NCI-H1694 (cell line): ENCODE measurements around the gene PGPEP1.
"Not testable (repeated sequence)": the region's sequence is repeated elsewhere in the genome, so short reads cannot be mapped to it uniquely, and the experiment has no call there.

Source experiments
- DNase-seq: peaks from one replicate; lab custom pipeline; 2025; lab: John Stamatoyannopoulos, UW

Gene PGPEP1

GRCh38 chr19:18332917-18333530 is 7.4 kb upstream of the PGPEP1 start:
- DNase-seq: no peak

DNA sequence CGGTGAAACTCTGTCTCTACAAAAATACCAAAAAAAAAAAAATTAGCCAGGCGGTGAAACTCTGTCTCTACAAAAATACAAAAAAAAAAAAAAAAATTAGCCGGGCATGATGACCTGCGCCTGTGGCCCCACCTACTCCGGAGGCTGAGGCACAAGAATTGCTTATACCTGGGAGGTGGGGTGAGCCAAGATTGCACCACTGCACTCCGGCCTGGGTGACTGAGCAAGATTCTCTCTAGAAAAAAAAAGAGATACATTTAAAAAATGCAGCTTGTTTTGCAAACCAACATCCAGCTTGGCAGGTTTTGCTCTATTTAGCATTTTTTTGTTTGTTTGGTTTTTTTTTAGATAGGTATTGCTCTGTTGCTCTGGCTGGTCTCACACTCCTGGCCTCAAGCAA is 6.7 kb upstream of the PGPEP1 start:
- no peak for DNase-seq

DNA sequence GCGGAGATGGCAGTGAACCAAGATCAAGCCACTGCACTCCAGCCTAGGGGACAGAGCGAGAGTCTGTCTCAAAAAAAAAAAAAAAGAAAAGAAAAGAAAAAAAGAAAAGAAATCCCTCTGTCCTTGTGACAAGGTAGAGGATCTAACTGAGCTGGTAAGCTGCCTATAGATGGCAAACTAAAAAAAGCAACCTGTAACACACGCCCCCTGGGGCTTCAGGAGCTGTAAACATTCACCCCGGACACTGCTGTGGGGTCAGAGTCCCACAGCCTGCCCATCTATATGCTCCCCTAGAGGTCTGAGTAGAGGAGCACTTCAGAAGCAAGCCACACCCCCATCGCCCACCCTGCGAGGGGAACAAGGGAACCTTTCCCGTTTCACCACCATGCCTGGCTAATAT is 4.3 kb upstream of the PGPEP1 start:
- no peak for DNase-seq

GRCh38 chr19:18338541-18338940 is 1.9 kb upstream of the PGPEP1 start:
- no peak for DNase-seq

- DNase-seq: no peak
Measured at GRCh38 chr19:18339723-18340122, 675 bp upstream of the PGPEP1 start.

GRCh38 chr19:18340990-18341868 is 831 bp downstream of the PGPEP1 start:
- peak; percentile 10 for DNase-seq

DNA sequence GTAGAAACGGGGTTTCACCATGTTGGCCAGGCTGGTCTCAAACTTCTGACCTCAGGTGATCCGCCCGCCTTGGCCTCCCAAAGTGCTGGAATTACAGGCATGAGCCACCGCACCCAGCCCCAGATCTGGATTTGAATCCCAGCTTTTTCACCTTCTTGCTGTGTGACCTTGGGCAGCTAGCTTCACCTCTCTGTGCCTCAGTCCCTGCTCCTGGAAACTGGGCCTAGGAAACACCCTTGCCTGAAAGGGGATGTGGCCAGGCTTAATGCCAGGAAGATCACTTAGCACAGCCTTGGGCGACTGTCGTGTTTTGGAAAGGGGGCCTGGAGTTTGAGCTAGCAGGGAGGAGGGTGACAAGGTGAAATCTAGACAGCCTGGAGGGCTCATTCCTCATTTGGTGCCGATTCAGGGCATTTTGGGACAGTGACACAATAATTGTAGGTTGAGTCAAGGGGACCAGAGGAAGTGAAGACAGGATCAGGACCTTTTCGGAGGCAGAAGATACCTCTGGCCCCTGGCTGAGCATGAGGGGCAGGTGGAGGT is 1.8 kb downstream of the PGPEP1 start:
- DNase-seq: no peak

DNA sequence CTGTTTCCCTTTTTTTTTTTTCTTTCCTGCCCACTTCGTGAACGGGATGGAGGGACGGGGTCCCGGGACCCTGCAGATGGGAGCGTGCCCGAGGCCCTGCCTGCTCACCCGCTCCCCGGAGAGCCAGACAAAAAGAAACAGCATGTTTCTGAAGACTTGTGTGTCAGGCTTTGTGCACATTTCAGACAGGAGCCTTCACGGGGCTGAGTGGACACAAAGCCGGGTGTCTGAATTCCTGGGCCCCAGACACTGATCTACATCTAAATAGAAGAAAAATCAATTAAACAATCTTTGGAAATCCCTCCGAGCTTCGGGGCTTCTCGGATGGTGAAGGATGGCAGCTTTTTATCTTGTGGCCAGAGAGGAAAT is 4.2 kb downstream of the PGPEP1 start:
- DNase-seq: no peak

DNA sequence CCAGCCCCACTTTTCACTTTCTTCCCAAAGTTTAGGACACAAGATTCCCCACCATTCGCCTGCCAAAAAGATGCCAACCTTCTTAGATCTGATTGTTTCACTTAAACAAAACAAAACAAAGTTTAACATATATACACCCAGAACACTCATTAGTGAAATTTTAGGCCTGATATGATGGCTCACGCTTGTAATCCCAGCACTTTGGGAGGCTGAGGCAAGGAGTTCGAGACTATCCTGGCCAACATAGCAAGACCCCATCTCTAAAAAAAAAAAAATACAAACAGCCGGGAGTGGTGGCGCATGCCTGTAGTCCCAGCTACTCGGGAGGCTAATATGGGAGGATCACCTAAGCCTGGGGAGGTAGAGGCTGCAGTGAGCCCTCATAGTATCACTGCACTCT is 4.9 kb downstream of the PGPEP1 start:
- DNase-seq: no peak

- no peak for DNase-seq
Measured at GRCh38 chr19:18346091-18346490, 5.7 kb downstream of the PGPEP1 start.

DNA sequence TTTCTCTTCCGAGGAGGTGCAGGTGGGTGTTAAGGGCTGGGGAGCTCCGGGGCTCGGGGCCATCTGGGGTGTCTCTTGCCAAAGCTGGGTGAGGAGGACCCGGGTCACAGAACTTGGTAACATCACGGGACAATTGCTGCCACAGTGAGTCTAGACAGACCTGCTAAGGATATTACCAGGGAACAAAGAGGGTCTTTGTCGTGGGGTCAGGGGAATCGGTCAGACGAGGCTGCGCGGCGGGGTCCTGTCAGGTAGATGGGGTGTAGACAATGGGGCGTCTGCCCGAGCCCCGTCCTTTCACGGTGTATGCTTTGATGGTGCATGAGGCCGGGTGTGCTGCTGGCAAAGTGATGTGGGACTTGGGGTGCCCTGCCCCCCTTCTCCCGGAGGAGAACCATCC is 7.8 kb downstream of the PGPEP1 start:
- no peak for DNase-seq

DNA sequence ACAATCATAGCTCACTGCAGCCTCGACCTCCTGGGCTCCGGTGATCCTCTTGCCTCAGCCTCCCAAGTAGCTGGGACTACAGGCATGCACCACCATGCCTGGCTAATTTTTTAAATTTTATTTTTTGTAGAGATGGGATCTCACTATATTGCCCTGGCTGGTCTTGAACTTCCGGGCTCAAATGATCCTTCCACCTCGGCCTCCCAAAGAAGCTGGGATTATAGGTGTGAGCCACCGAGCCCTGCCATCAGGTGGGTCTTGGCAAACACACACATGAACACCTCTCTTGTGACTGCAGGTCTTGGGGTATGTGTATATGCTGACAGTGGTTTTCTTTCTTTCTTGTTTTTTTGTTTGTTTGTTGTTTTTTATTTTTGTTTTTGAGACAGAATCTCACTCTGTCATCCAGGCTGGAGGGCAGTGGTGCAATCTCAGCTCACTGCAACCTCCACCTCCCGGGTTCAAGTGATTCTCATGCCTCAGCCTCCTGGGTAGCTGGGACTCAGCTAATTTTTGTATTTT is 8.5 kb downstream of the PGPEP1 start:
- not testable (repeated sequence) for DNase-seq

GRCh38 chr19:18349524-18350128 is 9.2 kb downstream of the PGPEP1 start:
- DNase-seq: peak; percentile 28

DNA sequence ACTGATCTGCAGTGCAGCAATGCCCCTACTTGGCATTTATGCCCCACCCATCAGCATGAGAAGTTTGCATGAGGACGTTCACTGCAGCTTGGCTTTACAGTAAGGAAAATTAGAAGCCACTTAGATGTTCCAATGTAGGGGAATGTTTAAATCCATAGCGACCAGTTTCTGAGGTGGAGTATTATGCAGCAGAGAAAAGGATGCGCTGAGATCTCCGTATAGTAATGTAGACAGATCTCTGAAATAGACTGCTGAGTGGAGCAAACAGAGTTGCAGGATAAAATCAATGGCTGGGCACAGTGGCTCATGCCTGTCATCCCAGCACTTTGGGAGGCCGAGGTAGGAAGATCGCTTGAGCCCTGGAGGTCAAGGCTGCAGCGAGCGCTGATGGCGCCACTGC is 10.1 kb downstream of the PGPEP1 start:
- DNase-seq: no peak

- DNase-seq: no peak
Measured at GRCh38 chr19:18351544-18351943, 11.1 kb downstream of the PGPEP1 start.

DNA sequence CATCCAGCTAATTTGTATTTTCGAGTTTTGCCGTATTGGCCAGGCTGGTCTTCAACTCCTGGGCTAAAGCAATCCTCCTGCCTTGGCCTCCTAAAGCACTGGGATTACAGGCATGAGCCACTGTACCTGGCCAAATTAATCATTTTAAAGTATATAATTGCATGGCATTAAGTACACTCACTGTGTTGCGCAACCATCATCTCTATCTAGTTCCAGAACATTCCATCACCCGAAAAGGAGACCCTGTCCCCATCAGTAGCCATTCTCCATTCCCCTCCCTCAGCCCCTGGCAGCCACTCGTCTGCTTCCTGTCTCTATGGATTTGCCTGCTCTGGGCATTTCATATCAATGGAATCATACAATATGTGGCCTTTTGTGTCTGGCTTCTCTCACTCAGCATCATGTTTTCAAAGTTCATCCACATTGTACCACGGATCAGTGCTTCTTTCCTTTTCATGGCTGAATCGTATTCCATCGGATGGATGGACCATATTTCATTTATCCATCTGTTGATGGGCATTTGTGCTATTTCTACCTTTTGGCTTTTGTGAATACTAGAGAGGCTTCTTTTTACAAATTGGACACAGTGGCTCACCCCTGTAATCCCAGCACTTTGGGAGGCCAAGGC is 13.1 kb downstream of the PGPEP1 start:
- DNase-seq: no peak

DNA sequence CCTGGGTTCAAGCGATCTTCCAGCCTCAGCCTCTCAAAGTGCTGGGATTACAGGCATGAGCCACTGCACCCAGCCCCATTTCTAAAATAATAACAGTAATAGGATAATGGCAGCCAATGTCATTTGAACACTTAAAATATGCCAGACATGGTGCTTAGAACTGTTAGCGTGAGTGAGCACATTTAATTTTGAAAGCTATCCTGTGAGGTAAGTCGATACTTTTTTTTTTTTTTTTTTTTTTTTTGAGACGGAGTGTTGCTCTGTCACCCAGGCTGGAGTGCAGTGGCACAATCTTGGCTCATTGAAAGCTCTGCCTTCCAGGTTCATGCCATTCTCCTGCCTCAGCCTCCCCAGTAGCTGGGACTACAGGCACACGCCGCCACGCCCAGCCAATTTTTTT is 14.3 kb downstream of the PGPEP1 start:
- not testable (repeated sequence) for DNase-seq

DNA sequence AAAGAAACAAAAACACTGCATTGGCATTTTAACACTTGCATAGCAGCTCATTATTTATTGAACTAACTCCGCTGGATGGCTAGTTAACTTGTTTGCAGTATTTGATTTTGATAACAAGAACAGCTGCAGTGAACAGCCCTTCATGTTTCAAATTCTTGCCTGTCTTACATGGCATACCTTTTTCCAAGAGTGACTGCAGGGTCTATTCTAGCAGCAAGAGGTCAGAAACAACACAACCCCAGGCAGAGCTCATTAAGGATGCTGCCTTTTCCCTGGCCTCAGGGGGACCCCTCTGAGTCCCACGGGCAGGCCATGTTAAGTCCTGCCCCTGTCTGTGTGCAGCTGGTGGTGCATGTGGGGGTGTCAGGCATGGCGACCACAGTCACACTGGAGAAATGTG is 16.6 kb downstream of the PGPEP1 start:
- no peak for DNase-seq

DNA sequence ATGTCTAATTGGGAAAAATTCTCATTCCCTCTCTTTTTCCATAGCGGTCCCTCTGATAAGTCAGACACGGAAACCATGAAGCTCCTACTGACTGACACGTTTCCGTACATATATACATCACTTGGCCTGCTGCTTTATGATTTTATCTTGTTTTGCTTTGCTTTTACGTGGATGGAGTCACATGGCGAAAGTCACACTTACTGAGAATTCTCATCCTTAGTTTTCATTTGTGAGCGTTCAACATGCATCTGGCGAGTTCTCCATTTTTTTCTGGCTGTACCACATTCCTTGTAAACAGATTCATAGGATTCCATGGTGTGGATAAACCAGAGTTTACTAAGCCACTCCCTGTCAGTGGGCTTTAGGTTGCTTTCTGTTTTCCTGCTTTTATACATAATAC is 21.2 kb downstream of the PGPEP1 start:
- DNase-seq: no peak

DNA sequence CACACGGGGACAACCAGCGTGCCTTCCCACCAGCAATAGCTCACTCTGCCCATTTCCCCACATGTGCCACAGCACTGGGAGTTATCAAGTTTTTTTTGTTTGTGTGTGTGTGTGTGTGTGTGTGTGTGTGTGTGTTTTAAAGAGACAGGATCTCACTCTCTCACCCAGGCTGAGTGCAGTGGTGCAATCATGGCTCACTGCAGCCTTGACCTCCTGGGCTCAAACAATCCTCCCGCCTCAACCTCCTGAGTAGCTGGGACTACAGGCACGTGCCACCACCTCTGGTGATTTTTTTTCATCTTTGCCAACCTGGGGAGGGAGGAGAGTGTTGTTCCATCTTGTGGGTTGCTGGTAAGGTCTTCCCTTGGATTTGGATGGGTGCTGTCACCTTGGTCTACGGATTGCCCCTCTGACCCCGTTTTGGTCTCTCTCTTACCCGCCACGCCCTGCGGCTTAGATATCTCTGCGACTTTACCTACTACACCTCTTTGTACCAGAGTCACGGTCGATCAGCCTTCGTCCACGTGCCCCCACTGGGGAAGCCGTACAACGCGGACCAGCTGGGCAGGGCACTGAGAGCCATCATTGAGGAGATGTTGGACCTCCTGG is 22.6 kb downstream of the PGPEP1 start:
- no peak for DNase-seq

- DNase-seq: no peak
Measured at GRCh38 chr19:18363787-18364186, 23.4 kb downstream of the PGPEP1 start.

DNA sequence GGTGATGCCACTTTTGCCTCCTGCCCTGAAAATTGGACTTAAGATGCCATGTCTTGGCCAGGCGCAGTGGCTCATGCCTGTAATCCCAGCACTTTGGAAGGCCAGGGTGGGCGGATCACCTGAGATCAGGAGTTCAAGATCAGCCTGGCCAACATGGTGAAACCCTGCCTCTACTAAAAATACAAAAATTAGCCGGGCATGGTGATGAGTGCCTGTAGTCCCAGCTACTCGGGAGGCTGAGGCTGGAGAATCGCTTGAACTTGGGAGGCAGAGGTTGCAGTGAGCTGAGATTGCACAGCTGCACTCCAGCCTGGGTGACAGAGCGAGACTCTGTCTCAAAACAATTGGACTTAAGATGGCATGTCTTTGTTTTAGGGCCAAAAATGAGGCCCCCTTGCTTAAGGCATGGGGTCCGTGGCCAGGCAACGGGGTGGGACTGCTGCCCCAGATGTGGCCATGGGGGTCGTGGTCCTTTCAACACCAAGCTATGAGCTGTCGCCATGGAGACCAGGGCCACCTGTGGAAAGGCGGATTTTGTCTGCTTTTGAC is 24.0 kb downstream of the PGPEP1 start:
- DNase-seq: not testable (repeated sequence)
